ENCODE data around the gene MIOX.

The MIOX gene

GRCh38 chr22:50469377-50470305, 17.0 kb upstream of the MIOX start:
- no peak for TF ChIP-seq CTCF (conservative IDR thresholded peaks at IDR 0.05; ENCODE audit: low read length)
- DNase-seq (ENCODE audit: low read depth), result peak; percentile 27
- H3K4me3 ChIP-seq (ENCODE audit: low read length), result no peak overlapping the region

GRCh38 chr22:50470491-50470890, 16.2 kb upstream of the MIOX start:
- DNase-seq (ENCODE audit: low read depth), result no peak
- no peak for TF ChIP-seq CTCF (conservative IDR thresholded peaks at IDR 0.05; ENCODE audit: low read length)
- H3K4me3 ChIP-seq (ENCODE audit: low read length), result no peak overlapping the region

- no peak for TF ChIP-seq CTCF (conservative IDR thresholded peaks at IDR 0.05; ENCODE audit: low read length)
- DNase-seq (ENCODE audit: low read depth), result no peak
- no peak overlapping the region for H3K4me3 ChIP-seq (ENCODE audit: low read length)
Measured at GRCh38 chr22:50471197-50471847, 15.3 kb upstream of the MIOX start.

- no peak for DNase-seq (ENCODE audit: low read depth)
- TF ChIP-seq CTCF (conservative IDR thresholded peaks at IDR 0.05; ENCODE audit: low read length), result no peak
- no peak overlapping the region for H3K4me3 ChIP-seq (ENCODE audit: low read length)
Measured at GRCh38 chr22:50471962-50472361, 14.7 kb upstream of the MIOX start.

GRCh38 chr22:50473088-50473487, 13.6 kb upstream of the MIOX start:
- DNase-seq (ENCODE audit: low read depth), result no peak
- H3K4me3 ChIP-seq (ENCODE audit: low read length), result peak overlapping the region; percentile 71
- TF ChIP-seq CTCF (conservative IDR thresholded peaks at IDR 0.05; ENCODE audit: low read length), result peak; percentile 16

- peak; percentile 46 for DNase-seq (ENCODE audit: low read depth)
- no peak for TF ChIP-seq CTCF (conservative IDR thresholded peaks at IDR 0.05; ENCODE audit: low read length)
- peak overlapping the region; percentile 71 for H3K4me3 ChIP-seq (ENCODE audit: low read length)
Measured at GRCh38 chr22:50473855-50474671, 12.6 kb upstream of the MIOX start.

All from AG10803 (cell line).